Tibial artery (tissue), 4 donors: ENCODE measurements around the gene TMUB1.

ENCODE experiments used
- DNase-seq, 2 donors: peaks; one replicate each; pipeline ENCODE4 v3.0.0-alpha.2; 2019
- H3K27ac ChIP-seq, 2 donors: fragments of 200-600 bp; sonication (generic) in 1 of 2; 1 replicate in 1 of 2; 2 replicates in 1 of 2; pipeline ENCODE4 v1.5.1; 2018 to 2019; ENCODE audit warnings: mild to moderate bottlenecking in 1 of 2
- H3K27me3 ChIP-seq, 2 donors: fragments of 200-600 bp; sonication (generic) in 1 of 2; one replicate each; pipeline versions ENCODE4 v1.5.1 to v1.6.0; 2016 to 2019
- H3K36me3 ChIP-seq, 3 donors: fragments of 200-600 bp; sonication (generic) in 2 of 3; one replicate each; pipeline ENCODE4 v1.5.1; 2016 to 2019; ENCODE audit warnings: mild to moderate bottlenecking in 2 of 3
- H3K4me1 ChIP-seq, 4 donors: fragments of 200-600 bp; sonication (generic) in 2 of 4; 1 replicate in 3 of 4; 2 replicates in 1 of 4; pipeline ENCODE4 v1.5.1; 2016 to 2019
- H3K4me3 ChIP-seq, 2 donors: fragments of 200-600 bp; sonication (generic) in 1 of 2; 1 replicate in 1 of 2; 2 replicates in 1 of 2; pipeline ENCODE4 v1.5.1; 2018 to 2019; ENCODE audit warnings: mild to moderate bottlenecking in 2 of 2
- H3K9me3 ChIP-seq, 3 donors: fragments of 200-600 bp; sonication (generic) in 1 of 3; one replicate each; pipeline ENCODE4 v1.5.1; 2016 to 2019
- intact Hi-C: fragments of 100-400 bp; cut with DNase I; formaldehyde crosslinking; loops from one replicate; pipeline ENCODE4 v1.15.0; 2023; ENCODE audit warnings: low total_unique reads
- TF ChIP-seq, protein P1 (sequence below), 2 experiments: fragments of 200-600 bp in 1 of 2; fragments of 450-650 bp in 1 of 2; IDR thresholded peaks; one replicate each; pipeline ENCODE4 v1.5.1; 2017 to 2019; ENCODE audit warnings: antibody characterized with exemption in 2 of 2, mild to moderate bottlenecking in 1 of 2, moderate library complexity in 1 of 2

Gene TMUB1

DNA sequence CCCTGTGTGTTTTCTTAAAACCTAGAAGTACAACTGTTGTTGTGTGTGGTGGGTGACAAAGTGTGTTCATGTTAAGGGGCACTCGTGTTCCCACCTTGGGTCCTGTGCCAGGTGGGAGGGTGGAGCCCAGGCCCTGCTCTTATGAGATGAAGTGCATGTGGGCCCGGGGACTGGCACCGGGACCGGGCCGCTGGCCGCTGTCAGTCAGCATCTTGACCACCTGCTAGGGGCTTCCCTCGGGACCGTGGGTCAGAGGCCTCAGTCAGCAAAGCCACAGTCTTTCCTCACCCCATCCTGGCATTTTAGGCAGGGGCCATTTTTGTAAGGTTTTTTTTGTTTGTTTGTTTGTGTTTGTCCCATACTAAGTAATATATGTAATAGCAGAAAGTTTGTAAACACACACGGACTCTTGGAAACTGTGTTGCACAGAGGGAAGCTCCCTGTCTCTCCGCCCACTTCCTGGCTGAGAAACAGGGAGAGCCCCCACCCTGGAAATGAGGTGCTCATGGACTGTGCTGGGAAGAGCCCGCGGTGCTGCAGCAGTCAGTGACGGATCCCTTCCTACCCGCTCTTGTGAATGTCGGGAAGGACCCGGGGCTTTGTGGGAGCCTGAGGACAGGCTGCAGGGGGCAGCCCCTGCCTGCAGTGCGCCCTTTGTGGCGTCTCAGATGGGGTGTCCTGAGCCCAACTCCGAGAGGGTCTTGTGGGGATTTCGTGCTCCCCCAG, 16.4 kb upstream of the TMUB1 start:
- intact Hi-C loops = no loop called here
- Histone ChIP-seq H3K27ac (no peak overlapping the region), H3K4me3 (no peak overlapping the region), H3K27me3 (no peaks in the 10 kb centered on the region), H3K4me1 (peaks cover 0 to 24% (median 3%) of the 10 kb centered on the region in 4 donors), H3K36me3 (peaks cover 0 to 7% (median 0%) of the 10 kb centered on the region in 3 donors), H3K9me3 (no peaks in the 10 kb centered on the region)
- TF ChIP-seq, protein P1, sequence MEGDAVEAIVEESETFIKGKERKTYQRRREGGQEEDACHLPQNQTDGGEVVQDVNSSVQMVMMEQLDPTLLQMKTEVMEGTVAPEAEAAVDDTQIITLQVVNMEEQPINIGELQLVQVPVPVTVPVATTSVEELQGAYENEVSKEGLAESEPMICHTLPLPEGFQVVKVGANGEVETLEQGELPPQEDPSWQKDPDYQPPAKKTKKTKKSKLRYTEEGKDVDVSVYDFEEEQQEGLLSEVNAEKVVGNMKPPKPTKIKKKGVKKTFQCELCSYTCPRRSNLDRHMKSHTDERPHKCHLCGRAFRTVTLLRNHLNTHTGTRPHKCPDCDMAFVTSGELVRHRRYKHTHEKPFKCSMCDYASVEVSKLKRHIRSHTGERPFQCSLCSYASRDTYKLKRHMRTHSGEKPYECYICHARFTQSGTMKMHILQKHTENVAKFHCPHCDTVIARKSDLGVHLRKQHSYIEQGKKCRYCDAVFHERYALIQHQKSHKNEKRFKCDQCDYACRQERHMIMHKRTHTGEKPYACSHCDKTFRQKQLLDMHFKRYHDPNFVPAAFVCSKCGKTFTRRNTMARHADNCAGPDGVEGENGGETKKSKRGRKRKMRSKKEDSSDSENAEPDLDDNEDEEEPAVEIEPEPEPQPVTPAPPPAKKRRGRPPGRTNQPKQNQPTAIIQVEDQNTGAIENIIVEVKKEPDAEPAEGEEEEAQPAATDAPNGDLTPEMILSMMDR (IDR thresholded peaks at IDR 0.05) = no peak
- DNase-seq = no peak

DNA sequence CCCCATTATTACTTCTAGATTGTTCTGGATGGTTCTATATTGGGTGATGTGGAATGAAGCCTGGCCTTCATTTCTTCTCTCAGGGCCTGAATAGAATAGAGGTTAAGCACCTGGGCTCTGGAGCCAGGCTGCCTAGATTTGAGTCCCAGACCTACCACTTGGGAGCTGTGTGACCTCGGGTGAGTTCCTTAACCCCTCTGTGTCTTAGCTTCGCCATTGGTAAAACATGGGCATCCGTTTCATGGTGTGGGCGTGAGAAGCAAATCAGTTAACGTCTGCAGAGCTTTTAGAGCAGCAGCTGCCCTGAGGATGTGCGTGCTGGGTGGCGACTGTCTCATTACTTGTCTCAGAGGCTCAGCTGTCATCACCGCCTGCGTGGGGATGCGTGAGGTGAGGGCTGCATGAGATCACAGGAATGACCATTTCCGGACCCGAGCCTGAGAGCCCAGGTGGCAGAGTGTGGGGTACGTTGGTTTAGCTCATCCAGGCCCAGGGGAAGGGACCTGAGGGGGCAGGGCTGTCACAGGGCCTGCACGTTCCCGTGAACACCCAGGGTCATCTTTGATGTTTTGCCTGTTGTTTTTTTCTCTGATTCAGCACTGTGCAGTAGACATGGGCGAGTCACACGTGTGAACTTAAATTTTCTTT, 12.7 kb upstream of the TMUB1 start:
- DNase-seq = no peak
- Histone ChIP-seq H3K9me3 (no peaks in the 10 kb centered on the region), H3K27me3 (no peaks in the 10 kb centered on the region), H3K4me1 (peaks cover 0 to 19% (median 2%) of the 10 kb centered on the region in 4 donors), H3K27ac (no peak overlapping the region), H3K36me3 (peaks cover 0 to 7% (median 0%) of the 10 kb centered on the region in 3 donors), H3K4me3 (no peak overlapping the region)
- intact Hi-C loops = no loop called here
- TF ChIP-seq, protein P1 (IDR thresholded peaks at IDR 0.05) = no peak

DNA sequence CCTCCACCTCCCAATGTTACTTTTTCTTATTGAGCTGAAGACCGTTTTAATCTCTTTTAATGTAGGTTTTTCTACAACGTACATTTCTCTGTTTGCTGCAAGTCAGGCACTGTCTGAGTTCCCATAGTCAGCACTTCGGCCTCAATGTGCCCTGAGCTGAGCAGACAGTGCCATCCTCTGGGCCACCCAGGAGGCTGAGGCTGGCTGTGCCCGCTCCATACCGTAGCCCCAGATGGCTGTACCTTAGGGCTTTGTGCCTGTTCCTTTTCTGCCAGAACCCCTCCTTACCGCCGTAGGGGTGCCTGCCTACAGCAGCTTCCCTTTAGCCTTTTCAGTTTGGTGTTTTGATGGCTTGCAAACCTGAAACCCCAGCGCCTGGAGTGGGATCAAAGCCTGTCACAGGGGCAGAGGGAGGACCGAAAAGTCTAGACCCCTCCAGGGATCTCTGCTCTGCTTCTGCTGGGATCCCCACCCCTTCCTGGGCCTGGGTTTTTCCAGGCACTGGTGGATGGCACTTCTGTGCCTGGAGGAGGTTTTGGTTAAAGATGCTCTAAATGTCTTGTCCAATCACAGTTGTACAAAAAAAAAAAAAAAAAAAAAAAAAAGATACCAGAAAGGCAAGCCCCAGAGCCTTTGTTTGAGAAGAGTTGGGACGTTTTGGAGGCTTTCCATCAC, 12.0 kb upstream of the TMUB1 start:
- TF ChIP-seq, protein P1 (IDR thresholded peaks at IDR 0.05) = no peak
- intact Hi-C loops = no loop called here
- H3K4me1 ChIP-seq = peaks cover 0 to 24% (median 3%) of the 10 kb centered on the region in 4 donors
- no peaks in the 10 kb centered on the region for H3K27me3 ChIP-seq
- no peaks in the 10 kb centered on the region for H3K9me3 ChIP-seq
- no peak overlapping the region for H3K4me3 ChIP-seq
- no peak for DNase-seq
- peaks cover 0 to 7% (median 0%) of the 10 kb centered on the region in 3 donors for H3K36me3 ChIP-seq
- H3K27ac ChIP-seq = no peak overlapping the region

DNA sequence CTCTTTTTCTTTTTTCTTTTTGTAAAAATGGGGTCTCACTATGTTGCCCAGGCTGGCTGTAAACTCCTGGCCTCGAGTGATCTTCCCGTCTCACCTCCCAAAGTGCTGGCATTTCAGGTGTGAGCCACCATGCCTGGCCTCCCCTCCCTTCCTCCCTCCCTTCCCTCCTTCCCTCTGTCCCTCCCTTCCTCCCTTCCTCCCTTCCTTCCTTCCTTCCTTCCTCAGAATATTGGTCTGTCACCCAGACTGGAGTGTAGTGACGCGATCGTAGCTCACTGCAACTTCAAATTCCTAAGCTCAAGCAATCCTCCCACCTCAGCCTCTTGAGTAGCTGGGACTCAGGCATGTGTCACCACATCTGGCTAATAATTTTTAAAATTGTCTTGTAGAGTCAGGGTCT, 11.4 kb upstream of the TMUB1 start:
- Histone ChIP-seq H3K9me3 (no peaks in the 10 kb centered on the region), H3K27me3 (no peaks in the 10 kb centered on the region), H3K27ac (no peak overlapping the region), H3K4me1 (peaks cover 0 to 29% (median 5%) of the 10 kb centered on the region in 4 donors), H3K4me3 (no peak overlapping the region), H3K36me3 (peaks cover 0 to 7% (median 0%) of the 10 kb centered on the region in 3 donors)
- intact Hi-C loops = no loop called here
- TF ChIP-seq, protein P1 (IDR thresholded peaks at IDR 0.05) = no peak
- no peak for DNase-seq

DNA sequence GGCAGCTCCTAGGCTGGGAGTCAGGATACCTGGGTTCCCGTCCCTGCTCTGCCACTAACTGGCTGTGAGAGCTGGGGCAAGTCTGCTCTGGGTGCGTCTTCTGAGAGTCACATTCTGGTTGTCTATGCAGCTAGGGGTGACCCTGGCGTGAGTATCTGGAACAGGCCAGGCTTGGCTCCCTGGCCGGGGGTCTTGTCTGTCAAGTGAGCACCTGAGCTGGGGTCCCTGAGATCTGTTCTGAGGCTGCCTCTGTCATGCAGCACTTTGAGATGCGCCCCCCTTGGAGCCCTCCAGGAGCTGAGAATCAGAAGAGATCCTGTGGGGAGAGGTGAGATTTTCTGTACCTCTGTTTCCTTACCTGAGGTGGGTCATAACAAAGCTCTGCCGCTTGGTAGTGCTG, 10.5 kb upstream of the TMUB1 start:
- Histone ChIP-seq H3K9me3 (no peaks in the 10 kb centered on the region), H3K27ac (no peak overlapping the region), H3K4me1 (peaks cover 0 to 34% (median 10%) of the 10 kb centered on the region in 4 donors), H3K27me3 (no peaks in the 10 kb centered on the region), H3K4me3 (no peak overlapping the region), H3K36me3 (peaks cover 0 to 7% (median 0%) of the 10 kb centered on the region in 3 donors)
- DNase-seq = no peak
- TF ChIP-seq, protein P1 (IDR thresholded peaks at IDR 0.05) = no peak
- intact Hi-C loops = no loop called here
